ENCODE results near the gene CENPN. TPM values are rescaled to one million over a fixed set of nuclear protein-coding genes. Genes with fewer than 3 reads are reported as not detected.

CENPN gene
- total RNA-seq, 2 donors from 2014 or later, result 1.3 to 4.3 TPM

DNA sequence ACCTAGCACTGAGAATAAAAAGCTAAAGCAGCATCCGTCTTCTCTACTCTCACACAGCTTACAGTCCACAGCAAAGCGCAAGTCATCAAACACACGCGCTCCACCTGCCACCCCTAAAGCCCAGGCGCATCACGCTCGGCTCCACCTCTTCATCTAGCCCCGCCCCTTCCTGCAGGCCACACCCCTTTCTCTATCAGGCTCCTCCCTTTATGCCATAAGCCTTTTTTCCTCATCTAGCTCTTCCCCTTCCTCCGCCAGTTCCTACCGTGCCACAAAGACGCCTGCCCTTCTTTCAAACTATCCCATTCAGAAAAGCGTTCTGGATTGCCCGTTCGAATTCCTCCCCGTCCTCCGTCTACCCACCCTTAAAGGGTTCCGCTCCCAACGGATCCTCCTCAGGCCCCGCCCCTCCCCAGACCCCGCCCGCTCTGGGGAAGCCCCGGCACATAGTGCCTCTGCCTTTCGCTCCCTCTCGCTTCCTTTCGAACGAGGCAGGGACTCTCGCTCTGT lies 69.6 kb downstream of the CENPN start:
- Histone ChIP-seq H3K27ac (peak overlapping the region; percentile 90 to 95 (median 92)), H3K4me1 (peaks cover 5% of the 10 kb centered on the region), H3K27me3 (no peaks in the 10 kb centered on the region), H3K36me3 (replicated peaks in 1 of 2; ENCODE audit: insufficient read depth in 1 of 2, low read depth in 2 of 2) (no peaks in the 10 kb centered on the region), H3K4me3 (peak overlapping the region; percentile 53 to 59), H3K9me3 (no peaks in the 10 kb centered on the region)
- ATAC-seq (peak; percentile 86), DNase-seq (peak; percentile 86 to 93 (median 90))
- WGBS, 2 donors, result 0 to 1% methylated on average over 23 to 26 of the region's 27 CpGs
- intact Hi-C loops (cut with DNase I), result no loop called here
- TF ChIP-seq POLR2A (IDR thresholded peaks at IDR 0.05) (no peak), CTCF (IDR thresholded peaks at IDR 0.05) (no peak)

DNA sequence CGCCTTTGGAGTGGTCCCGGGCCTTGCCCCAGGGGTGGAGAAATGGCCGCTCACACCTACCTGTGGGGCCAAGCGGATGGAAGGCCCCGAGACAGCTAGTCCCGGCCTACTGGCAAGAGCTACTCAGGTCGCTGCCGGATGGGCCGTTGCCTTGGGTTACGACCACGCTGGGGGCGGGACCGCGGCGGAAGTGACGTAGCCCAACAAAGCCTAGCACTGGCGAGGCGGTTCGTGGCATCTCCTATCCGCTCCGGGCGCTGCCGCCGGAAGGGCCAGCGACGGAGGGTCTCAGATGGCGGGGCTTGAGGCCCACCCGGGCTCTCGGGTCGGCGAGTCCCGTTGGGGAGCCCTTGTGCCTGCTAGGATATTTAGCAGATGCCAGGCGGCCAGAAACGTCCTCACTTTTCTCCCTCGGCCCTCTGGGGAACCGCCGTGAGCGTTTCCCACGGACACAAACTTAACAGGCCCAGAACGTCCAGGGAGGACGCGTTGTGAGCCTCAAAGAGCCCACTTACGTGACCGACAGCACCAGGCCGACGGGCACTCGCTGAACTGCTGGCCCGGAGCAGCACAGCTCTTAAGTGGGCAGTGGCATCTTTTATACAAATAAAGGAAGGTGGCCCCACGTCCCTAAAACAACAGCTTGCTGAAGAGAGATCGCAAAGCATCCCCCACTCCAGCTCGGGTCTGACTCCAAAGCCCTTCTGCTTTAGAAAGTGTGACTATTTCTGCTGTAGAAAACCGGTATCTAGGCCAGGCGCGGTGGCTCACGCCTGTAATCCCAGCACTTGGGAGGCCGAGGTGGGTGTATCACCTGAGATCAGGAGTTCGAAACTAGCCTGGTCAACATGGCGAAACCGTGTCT lies 70.3 kb downstream of the CENPN start, which contains the start of gene C16orf46:
Gene C16orf46, minus strand, starts transcription at position 163 of the 865 bp plus-strand sequence. CDS start 13,283 bp downstream, outside the sequence.
- peak; percentile 98 for ATAC-seq
- WGBS, 2 donors, result 2 to 10% methylated on average over 18 to 56 of the region's 59 CpGs

GRCh38 chr16:81080233-81080632 lies 73.2 kb downstream of the CENPN start:
- H3K4me3 ChIP-seq, result no peak overlapping the region
- H3K27me3 ChIP-seq, result no peaks in the 10 kb centered on the region
- TF ChIP-seq CTCF (IDR thresholded peaks at IDR 0.05) (no peak), POLR2A (IDR thresholded peaks at IDR 0.05) (no peak)
- no peaks in the 10 kb centered on the region for H3K9me3 ChIP-seq
- intact Hi-C loops (cut with DNase I), result no loop called here
- peaks cover 5% of the 10 kb centered on the region for H3K4me1 ChIP-seq
- ATAC-seq (no peak), DNase-seq (no peak)
- no peak overlapping the region for H3K27ac ChIP-seq
- no peaks in the 10 kb centered on the region for H3K36me3 ChIP-seq (replicated peaks in 1 of 2; ENCODE audit: insufficient read depth in 1 of 2, low read depth in 2 of 2)
- 88 to 97% methylated on average over 1 of the region's 1 CpG for WGBS, 2 donors

More for the DNA sequence above, 70.3 kb downstream of the CENPN start, which contains the start of gene C16orf46:
- peak within 1 kb of the TSS; percentile 53 to 59 for H3K4me3 ChIP-seq
- H3K9me3 ChIP-seq, result no peaks in the 10 kb centered on the region
- peak; percentile 89 to 97 (median 96) for TF ChIP-seq POLR2A (IDR thresholded peaks at IDR 0.05)
- TF ChIP-seq CTCF (IDR thresholded peaks at IDR 0.05), result no peak
- H3K4me1 ChIP-seq, result peaks cover 5% of the 10 kb centered on the region
- no peaks in the 10 kb centered on the region for H3K36me3 ChIP-seq (replicated peaks in 1 of 2; ENCODE audit: insufficient read depth in 1 of 2, low read depth in 2 of 2)
- peak; percentile 98 to 99 (median 98) for DNase-seq
- intact Hi-C loops (cut with DNase I), result no loop called here
- peak within 1 kb of the TSS; percentile 90 to 95 (median 92) for H3K27ac ChIP-seq
- no peaks in the 10 kb centered on the region for H3K27me3 ChIP-seq

DNA sequence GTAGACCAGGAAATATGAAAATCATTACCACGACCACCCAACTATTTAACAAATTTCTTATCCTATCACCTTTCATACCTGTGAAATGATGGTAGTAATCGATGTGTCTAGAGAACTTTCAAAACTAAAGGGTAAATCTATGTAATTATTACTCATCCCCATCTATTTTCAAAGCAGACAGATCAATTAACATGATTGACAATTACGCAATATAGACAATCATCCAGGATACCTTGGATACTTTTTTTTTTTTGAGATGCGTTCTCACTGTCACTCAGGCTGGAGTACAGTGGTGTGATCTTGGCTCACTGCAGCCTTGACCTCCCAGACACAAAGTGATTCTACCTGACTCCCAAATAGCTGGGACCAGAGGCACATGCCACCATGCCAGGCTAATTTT lies 74.0 kb downstream of the CENPN start:
- Histone ChIP-seq H3K27me3 (no peaks in the 10 kb centered on the region), H3K27ac (no peak overlapping the region), H3K36me3 (replicated peaks in 1 of 2; ENCODE audit: insufficient read depth in 1 of 2, low read depth in 2 of 2) (no peaks in the 10 kb centered on the region), H3K4me3 (no peak overlapping the region), H3K9me3 (no peaks in the 10 kb centered on the region), H3K4me1 (peaks cover 5% of the 10 kb centered on the region)
- TF ChIP-seq CTCF (IDR thresholded peaks at IDR 0.05) (no peak), POLR2A (IDR thresholded peaks at IDR 0.05) (no peak)
- intact Hi-C loops (cut with DNase I), result no loop called here
- WGBS, 2 donors, result 92 to 93% methylated on average over 4 of the region's 4 CpGs
- DNase-seq (no peak), ATAC-seq (no peak)

Small RNA genes within 50 kb of the gene (small RNA-seq; reads per million reads assigned to genes)
- not detected for gene AC092718.3

Other genes with a start within 250 kb of the CENPN start
- 1 to 10 TPM; 1.6 to 7.8 TPM for gene CDYL2, start 202.6 kb upstream of the CENPN start, total RNA-seq
- gene CMC2, start 329 bp upstream of the CENPN start, total RNA-seq, result 10 to 100 TPM; 15.5 to 23.6 TPM
- gene ATMIN, start 28.6 kb downstream of the CENPN start, total RNA-seq, result 10 to 100 TPM; 15.6 to 15.8 TPM
- gene C16orf46, start 70.0 kb downstream of the CENPN start, total RNA-seq, result under 1 TPM; 0.33 to 0.52 TPM
- gene GCSH, start 89.2 kb downstream of the CENPN start, total RNA-seq, result 10 to 100 TPM in 1 of 2 donors, 1 to 10 TPM in 1; 7.3 to 17.8 TPM
- gene BCO1, start 231.5 kb downstream of the CENPN start, total RNA-seq, result not detected

Data from body of pancreas (tissue), 4 donors.